Liver (tissue), 9 donors: ENCODE data around the gene POU2F2. TPM values are rescaled to one million over a fixed set of nuclear protein-coding genes. Genes with fewer than 3 reads are reported as not detected.

Source experiments
- DNase-seq: peaks from one replicate; pipeline ENCODE4 v3.0.0-alpha.2; 2017; ENCODE audit warnings: low spot score
- H3K27ac ChIP-seq, 2 donors: one replicate each; pipeline ENCODE4 v1.7.0; 2013; ENCODE audit warnings: inconsistent platforms in 2 of 2, low read length in 2 of 2, control low read depth in 1 of 2, low read depth in 1 of 2, mild to moderate bottlenecking in 1 of 2
- H3K27me3 ChIP-seq, 4 donors: one replicate each; pipeline versions ENCODE4 v1.6.1 to v1.7.0; 2013; ENCODE audit warnings: low read length in 3 of 4, inconsistent platforms in 1 of 4, mild to moderate bottlenecking in 1 of 4, moderate library complexity in 1 of 4; ENCODE audit not compliant: control insufficient read depth in 4 of 4, insufficient read depth in 4 of 4
- H3K36me3 ChIP-seq, 4 donors: one replicate each; pipeline versions ENCODE4 v1.6.1 to v1.7.0; 2013; ENCODE audit warnings: low read length in 3 of 4, mild to moderate bottlenecking in 3 of 4, low read depth in 1 of 4, moderate library complexity in 1 of 4; ENCODE audit not compliant: control insufficient read depth in 4 of 4, insufficient read depth in 3 of 4
- H3K4me1 ChIP-seq, 4 donors: one replicate each; pipeline versions ENCODE4 v1.6.1 to v1.7.0; 2013; ENCODE audit warnings: low read length in 3 of 4, mild to moderate bottlenecking in 3 of 4, moderate library complexity in 1 of 4; ENCODE audit not compliant: control insufficient read depth in 4 of 4, insufficient read depth in 4 of 4
- H3K4me3 ChIP-seq, 3 donors: one replicate each; pipeline versions ENCODE4 v1.6.1 to v1.7.0; 2013; ENCODE audit warnings: low read length in 3 of 3, control low read depth in 1 of 3, low read depth in 1 of 3, mild to moderate bottlenecking in 1 of 3
- H3K9ac ChIP-seq, 2 donors: one replicate each; pipeline ENCODE4 v1.7.0; 2013; ENCODE audit warnings: low read length in 2 of 2, mild to moderate bottlenecking in 2 of 2, moderate library complexity in 2 of 2, control low read depth in 1 of 2, low read depth in 1 of 2
- H3K9me3 ChIP-seq, 4 donors: one replicate each; pipeline versions ENCODE4 v1.6.1 to v1.7.0; 2013; ENCODE audit warnings: low read length in 3 of 4; ENCODE audit not compliant: control insufficient read depth in 4 of 4
- EGR1 ChIP-seq, 2 donors: IDR thresholded peaks; 2 replicates each; pipeline ENCODE4 v1.6.1; 2016 to 2018; ENCODE audit warnings: antibody characterized with exemption in 2 of 2, low read depth in 2 of 2
- FOXA1 ChIP-seq: IDR thresholded peaks from 2 replicates; pipeline ENCODE4 v1.6.1; 2016; ENCODE audit warnings: antibody characterized with exemption
- FOXA2 ChIP-seq: IDR thresholded peaks from 2 replicates; pipeline ENCODE4 v1.6.1; 2016; ENCODE audit warnings: antibody characterized with exemption
- GABPA ChIP-seq, 2 donors: IDR thresholded peaks in 1 of 2; conservative IDR thresholded peaks in 1 of 2; 2 replicates each; pipeline ENCODE4 v1.6.1; 2016; ENCODE audit warnings: antibody characterized with exemption in 2 of 2, mild to moderate bottlenecking in 1 of 2, moderate library complexity in 1 of 2
- HNF4A ChIP-seq, 2 donors: conservative IDR thresholded peaks; 2 replicates each; pipeline ENCODE4 v1.6.1; 2016; ENCODE audit warnings: antibody characterized with exemption in 2 of 2, mild to moderate bottlenecking in 2 of 2
- HNF4G ChIP-seq: IDR thresholded peaks from 2 replicates; pipeline ENCODE4 v1.6.1; 2016; ENCODE audit warnings: antibody characterized with exemption
- JUND ChIP-seq, 2 donors: IDR thresholded peaks; 2 replicates each; pipeline ENCODE4 v1.6.1; 2016; ENCODE audit warnings: antibody characterized with exemption in 2 of 2
- NR2F2 ChIP-seq: IDR thresholded peaks from 2 replicates; pipeline ENCODE4 v1.6.1; 2016; ENCODE audit warnings: antibody characterized with exemption
- RAD21 ChIP-seq, 2 donors: IDR thresholded peaks; 2 replicates each; pipeline ENCODE4 v1.6.1; 2016; ENCODE audit warnings: antibody characterized with exemption in 2 of 2, mild to moderate bottlenecking in 2 of 2
- RXRA ChIP-seq, 2 donors: IDR thresholded peaks; 2 replicates each; pipeline ENCODE4 v1.6.1; 2017 to 2018; ENCODE audit warnings: antibody characterized with exemption in 2 of 2, mild to moderate bottlenecking in 1 of 2
- SP1 ChIP-seq: IDR thresholded peaks from 2 replicates; pipeline ENCODE4 v1.6.1; 2018; ENCODE audit warnings: antibody characterized with exemption, mild to moderate bottlenecking
- TAF1 ChIP-seq: conservative IDR thresholded peaks from 2 replicates; pipeline ENCODE4 v1.6.1; 2016; ENCODE audit warnings: antibody characterized with exemption, mild to moderate bottlenecking
- YY1 ChIP-seq: IDR thresholded peaks from 2 replicates; pipeline ENCODE4 v1.6.1; 2016; ENCODE audit warnings: antibody characterized with exemption, mild to moderate bottlenecking
- WGBS: extraction: QIAGEN DNeasy Blood & Tissue Kit; methylation state at CpG from one replicate; pipeline ENCODE4 v1.1.7; 2013; 5-methylcytosine and 5-hydroxymethylcytosine counted together
- polyA plus RNA-seq, 2 donors: library from polyadenylated mRNA; stranded (reverse) in 1 of 2; unstranded in 1 of 2; fragments of 200-250 nt in 1 of 2; fragments of >200 nt in 1 of 2; fragmentation: Nextera tagmentation in 1 of 2; extraction: Ambion mirVana in 1 of 2; gene quantifications; one replicate each; pipeline versions ENCODE4 v1.2.1 to v1.2.3, GENCODE V29; 2013 to 2015
- total RNA-seq, 2 donors: library from RNA; depleted of rRNA; stranded (reverse); fragments of >200 nt; gene quantifications; one replicate each; pipeline ENCODE4 v1.2.3, GENCODE V29; 2014
- TF ChIP-seq, protein P1 (sequence below): fragments of 150-350 bp; IDR thresholded peaks from 2 replicates; pipeline ENCODE4 v1.5.1; 2017; ENCODE audit warnings: improper control_type of control experiment, low read depth, low read length; ENCODE audit not compliant: missing input control
- TF ChIP-seq, protein P2 (sequence below): IDR thresholded peaks from 2 replicates; pipeline ENCODE4 v1.6.1; 2016; ENCODE audit warnings: antibody characterized with exemption, mild to moderate bottlenecking
- TF ChIP-seq, protein P3 (sequence below): IDR thresholded peaks from 2 replicates; pipeline ENCODE4 v1.6.1; 2016; ENCODE audit warnings: antibody characterized with exemption
- TF ChIP-seq, protein P4 (sequence below): IDR thresholded peaks from 2 replicates; pipeline ENCODE4 v1.6.1; 2016; ENCODE audit warnings: antibody characterized with exemption
- TF ChIP-seq, protein P5 (sequence below): IDR thresholded peaks from 2 replicates; pipeline ENCODE4 v1.6.1; 2016; ENCODE audit warnings: antibody characterized with exemption
- donor health status: healthy.
- donor health status: healthy.
- donor health status: healthy.
- donor health status: healthy.
- donor health status: healthy.

POU2F2 gene
- total and polyA plus RNA-seq, 4 donors: 0.75 to 1.2 (median 0.97) TPM

DNA sequence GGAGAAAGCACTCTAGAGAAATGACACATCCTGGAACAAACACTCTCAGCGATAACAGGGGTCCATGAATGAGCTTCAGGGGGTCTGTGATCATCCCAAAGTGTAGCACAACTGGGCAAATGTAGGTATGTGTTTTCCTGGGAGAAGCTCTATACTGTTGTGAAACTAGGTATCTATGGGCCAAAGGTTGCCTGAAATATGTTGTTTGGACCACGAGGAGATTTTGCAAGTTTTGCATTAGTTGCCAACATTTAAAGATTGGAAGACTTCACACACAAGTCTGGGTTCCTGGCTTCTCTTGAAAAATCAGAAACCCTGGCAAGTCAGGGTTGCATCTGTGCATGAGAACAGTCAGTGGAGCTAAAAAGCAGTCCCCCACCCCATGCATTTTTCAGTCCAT is 26.7 kb upstream of the POU2F2 start:
- 40% methylated on average over 2 of the region's 2 CpGs for WGBS
- Histone ChIP-seq H3K9me3 (no peaks in the 10 kb centered on the region), H3K36me3 (no peaks in the 10 kb centered on the region), H3K9ac (no peak overlapping the region), H3K4me1 (peaks cover 4 to 18% (median 10%) of the 10 kb centered on the region in 4 donors), H3K27ac (no peak overlapping the region), H3K4me3 (no peak overlapping the region), H3K27me3 (no peaks in the 10 kb centered on the region)
- no peak for DNase-seq
- TF ChIP-seq NR2F2 (no peak), YY1 (no peak), RXRA (IDR thresholded peaks at IDR 0.05) (peak in 1 of 2 donors; percentile 46), RAD21 (IDR thresholded peaks at IDR 0.05) (no peak), HNF4A (conservative IDR thresholded peaks at IDR 0.05) (peak; percentile 77)

DNA sequence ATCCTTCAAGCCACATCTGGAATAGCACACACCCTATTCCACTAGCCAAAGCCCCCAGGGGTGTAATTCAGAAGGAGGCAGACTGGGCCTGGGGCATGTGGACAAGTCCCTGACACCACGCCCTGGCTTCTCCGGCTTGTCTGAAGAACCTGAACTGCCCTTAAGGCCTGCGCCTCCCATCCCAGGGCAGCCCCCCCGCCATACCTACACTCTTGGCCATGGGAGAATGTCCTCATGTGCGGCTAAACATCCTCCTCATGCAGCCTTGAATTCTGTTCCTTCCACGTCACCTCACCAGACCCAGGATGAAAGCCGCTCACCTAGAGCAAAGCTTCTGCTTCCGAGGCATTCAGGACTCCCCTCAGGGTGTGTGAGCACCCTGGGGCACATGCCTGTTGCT is 24.3 kb upstream of the POU2F2 start:
- H3K9me3 ChIP-seq: no peaks in the 10 kb centered on the region
- H3K9ac ChIP-seq: no peak overlapping the region
- H3K4me1 ChIP-seq: peaks cover 4 to 24% (median 16%) of the 10 kb centered on the region in 4 donors
- H3K4me3 ChIP-seq: no peak overlapping the region
- DNase-seq: no peak
- H3K27ac ChIP-seq: no peak overlapping the region
- whole genome bisulfite sequencing: 94% methylated on average over 8 of the region's 8 CpGs
- no peak for TF ChIP-seq HNF4G
- no peak for TF ChIP-seq YY1
- TF ChIP-seq, protein P1, sequence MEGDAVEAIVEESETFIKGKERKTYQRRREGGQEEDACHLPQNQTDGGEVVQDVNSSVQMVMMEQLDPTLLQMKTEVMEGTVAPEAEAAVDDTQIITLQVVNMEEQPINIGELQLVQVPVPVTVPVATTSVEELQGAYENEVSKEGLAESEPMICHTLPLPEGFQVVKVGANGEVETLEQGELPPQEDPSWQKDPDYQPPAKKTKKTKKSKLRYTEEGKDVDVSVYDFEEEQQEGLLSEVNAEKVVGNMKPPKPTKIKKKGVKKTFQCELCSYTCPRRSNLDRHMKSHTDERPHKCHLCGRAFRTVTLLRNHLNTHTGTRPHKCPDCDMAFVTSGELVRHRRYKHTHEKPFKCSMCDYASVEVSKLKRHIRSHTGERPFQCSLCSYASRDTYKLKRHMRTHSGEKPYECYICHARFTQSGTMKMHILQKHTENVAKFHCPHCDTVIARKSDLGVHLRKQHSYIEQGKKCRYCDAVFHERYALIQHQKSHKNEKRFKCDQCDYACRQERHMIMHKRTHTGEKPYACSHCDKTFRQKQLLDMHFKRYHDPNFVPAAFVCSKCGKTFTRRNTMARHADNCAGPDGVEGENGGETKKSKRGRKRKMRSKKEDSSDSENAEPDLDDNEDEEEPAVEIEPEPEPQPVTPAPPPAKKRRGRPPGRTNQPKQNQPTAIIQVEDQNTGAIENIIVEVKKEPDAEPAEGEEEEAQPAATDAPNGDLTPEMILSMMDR: no peak
- TF ChIP-seq, protein P2, sequence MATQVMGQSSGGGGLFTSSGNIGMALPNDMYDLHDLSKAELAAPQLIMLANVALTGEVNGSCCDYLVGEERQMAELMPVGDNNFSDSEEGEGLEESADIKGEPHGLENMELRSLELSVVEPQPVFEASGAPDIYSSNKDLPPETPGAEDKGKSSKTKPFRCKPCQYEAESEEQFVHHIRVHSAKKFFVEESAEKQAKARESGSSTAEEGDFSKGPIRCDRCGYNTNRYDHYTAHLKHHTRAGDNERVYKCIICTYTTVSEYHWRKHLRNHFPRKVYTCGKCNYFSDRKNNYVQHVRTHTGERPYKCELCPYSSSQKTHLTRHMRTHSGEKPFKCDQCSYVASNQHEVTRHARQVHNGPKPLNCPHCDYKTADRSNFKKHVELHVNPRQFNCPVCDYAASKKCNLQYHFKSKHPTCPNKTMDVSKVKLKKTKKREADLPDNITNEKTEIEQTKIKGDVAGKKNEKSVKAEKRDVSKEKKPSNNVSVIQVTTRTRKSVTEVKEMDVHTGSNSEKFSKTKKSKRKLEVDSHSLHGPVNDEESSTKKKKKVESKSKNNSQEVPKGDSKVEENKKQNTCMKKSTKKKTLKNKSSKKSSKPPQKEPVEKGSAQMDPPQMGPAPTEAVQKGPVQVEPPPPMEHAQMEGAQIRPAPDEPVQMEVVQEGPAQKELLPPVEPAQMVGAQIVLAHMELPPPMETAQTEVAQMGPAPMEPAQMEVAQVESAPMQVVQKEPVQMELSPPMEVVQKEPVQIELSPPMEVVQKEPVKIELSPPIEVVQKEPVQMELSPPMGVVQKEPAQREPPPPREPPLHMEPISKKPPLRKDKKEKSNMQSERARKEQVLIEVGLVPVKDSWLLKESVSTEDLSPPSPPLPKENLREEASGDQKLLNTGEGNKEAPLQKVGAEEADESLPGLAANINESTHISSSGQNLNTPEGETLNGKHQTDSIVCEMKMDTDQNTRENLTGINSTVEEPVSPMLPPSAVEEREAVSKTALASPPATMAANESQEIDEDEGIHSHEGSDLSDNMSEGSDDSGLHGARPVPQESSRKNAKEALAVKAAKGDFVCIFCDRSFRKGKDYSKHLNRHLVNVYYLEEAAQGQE: no peak
- TF ChIP-seq FOXA1: no peak
- TF ChIP-seq EGR1 (IDR thresholded peaks at IDR 0.05; ENCODE audit: low read depth in 2 of 2): no peak
- no peak for TF ChIP-seq GABPA (IDR thresholded peaks at IDR 0.05 in 1 of 2, conservative IDR thresholded peaks at IDR 0.05 in 1 of 2)
- no peak for TF ChIP-seq RXRA (IDR thresholded peaks at IDR 0.05)
- no peak for TF ChIP-seq JUND (IDR thresholded peaks at IDR 0.05)
- TF ChIP-seq, protein P3, sequence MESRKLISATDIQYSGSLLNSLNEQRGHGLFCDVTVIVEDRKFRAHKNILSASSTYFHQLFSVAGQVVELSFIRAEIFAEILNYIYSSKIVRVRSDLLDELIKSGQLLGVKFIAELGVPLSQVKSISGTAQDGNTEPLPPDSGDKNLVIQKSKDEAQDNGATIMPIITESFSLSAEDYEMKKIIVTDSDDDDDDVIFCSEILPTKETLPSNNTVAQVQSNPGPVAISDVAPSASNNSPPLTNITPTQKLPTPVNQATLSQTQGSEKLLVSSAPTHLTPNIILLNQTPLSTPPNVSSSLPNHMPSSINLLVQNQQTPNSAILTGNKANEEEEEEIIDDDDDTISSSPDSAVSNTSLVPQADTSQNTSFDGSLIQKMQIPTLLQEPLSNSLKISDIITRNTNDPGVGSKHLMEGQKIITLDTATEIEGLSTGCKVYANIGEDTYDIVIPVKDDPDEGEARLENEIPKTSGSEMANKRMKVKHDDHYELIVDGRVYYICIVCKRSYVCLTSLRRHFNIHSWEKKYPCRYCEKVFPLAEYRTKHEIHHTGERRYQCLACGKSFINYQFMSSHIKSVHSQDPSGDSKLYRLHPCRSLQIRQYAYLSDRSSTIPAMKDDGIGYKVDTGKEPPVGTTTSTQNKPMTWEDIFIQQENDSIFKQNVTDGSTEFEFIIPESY: no peak
- TF ChIP-seq TAF1: no peak
- no peak for TF ChIP-seq NR2F2
- TF ChIP-seq RAD21 (IDR thresholded peaks at IDR 0.05): no peak
- no peak for TF ChIP-seq SP1
- TF ChIP-seq, protein P4, sequence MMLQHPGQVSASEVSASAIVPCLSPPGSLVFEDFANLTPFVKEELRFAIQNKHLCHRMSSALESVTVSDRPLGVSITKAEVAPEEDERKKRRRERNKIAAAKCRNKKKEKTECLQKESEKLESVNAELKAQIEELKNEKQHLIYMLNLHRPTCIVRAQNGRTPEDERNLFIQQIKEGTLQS: no peak
- TF ChIP-seq, protein P5, sequence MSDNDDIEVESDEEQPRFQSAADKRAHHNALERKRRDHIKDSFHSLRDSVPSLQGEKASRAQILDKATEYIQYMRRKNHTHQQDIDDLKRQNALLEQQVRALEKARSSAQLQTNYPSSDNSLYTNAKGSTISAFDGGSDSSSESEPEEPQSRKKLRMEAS: no peak
- no peak for TF ChIP-seq HNF4A (conservative IDR thresholded peaks at IDR 0.05)
- no peak for TF ChIP-seq FOXA2
- H3K27me3 ChIP-seq: no peaks in the 10 kb centered on the region
- no peaks in the 10 kb centered on the region for H3K36me3 ChIP-seq
